Measurements from ENCODE around the gene FGF18.
"Not testable (repeated sequence)": the region's sequence is repeated elsewhere in the genome, so short reads cannot be mapped to it uniquely, and the experiment has no call there.

Gene FGF18

DNA sequence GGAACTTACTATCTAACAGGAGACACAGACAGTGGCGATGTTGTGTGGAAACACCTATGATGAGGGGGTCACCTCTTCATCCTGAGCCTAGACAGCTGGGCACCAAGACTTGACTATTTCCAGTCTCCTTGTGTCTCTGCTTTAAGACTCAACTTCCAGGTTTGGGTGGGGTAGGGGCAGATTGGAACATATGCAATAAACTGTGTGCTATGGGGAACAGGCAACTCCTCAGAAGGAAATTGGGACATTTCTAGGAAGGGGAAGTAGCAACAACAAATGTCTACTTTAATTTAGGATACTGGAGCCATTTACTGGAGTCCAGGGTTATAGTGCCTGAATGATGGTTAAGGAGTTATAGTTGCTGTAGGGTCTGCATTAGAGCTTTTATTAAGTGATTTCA is 57.3 kb downstream of the FGF18 start:
- DNase-seq, result no peak

DNA sequence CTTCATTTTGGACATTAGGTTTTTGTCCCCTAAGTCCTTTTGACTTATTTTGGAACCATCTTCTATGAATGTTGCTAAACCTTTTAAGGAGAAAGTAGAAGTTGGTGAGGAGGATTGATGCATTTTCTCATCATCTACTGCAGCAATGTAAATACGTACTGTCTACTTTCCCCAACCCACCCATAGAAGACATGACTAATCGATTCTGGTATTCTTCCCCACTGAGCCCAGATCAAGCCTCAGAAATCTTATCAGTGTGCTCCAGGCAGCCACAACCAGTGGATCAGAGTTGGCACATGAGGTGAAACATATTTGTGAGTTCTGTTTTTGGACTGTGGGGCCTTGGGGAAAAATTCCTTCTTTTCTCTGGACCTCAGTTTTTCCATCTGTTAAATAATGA is 57.7 kb downstream of the FGF18 start:
- no peak for DNase-seq

DNA sequence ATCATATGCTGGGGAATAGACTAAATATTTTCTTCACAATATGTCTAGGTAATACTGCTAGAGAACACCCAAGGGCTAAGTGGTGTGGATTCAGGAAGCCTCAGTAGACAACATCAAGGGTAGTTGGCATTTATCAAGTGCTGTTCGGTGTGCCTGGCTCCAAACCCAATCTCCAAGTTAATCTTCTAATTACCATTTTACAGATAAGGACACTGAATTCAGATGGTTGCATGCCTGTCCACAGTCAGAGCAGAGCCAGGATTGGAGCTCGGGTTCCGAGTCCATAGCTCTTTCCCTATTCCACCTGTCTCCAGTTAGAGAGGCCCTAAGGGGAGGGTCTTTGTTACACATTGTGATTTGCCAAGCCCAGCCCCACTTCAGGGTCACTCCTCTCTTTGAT is 58.2 kb downstream of the FGF18 start:
- DNase-seq, result no peak

DNA sequence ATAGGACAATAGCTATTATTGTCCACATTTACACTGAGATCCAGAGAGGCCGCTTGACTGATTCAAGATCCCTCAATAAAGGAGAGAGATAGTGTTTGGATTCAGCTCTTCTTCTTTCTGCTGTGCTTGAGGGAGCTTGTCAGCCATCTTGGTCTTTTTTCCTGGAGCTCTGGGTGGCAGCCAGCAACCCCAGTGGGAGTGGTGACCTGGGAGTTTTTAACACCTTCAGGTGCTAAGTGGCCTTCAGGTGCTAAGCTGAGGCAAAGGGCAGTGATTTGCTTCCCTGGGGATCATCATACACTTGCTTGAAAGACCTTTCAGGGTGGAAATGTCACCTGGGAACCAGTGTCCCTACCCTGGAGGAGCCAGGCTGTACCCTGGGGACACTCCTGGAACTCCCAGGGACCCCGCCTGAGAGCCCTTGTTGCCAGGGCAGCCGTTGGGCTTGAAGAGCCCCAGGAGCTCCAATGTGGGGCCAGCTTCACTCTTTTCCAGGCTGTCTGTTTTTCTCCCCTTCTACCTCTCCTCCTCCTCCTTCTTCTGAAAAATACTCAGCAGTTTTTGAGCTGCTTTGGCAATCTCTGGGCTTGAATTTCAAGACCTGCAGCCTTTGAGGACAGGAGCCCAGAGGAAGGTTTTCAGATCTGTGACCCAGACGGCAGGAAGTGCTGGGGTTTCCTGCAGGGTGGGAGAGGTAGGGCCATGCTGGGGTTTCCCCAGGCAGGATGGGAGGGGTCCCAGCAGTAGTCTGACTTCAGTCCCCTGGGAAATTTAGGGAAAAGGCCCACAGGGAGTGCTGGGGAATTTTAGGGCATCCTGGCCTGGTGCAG is 59.7 kb downstream of the FGF18 start:
- no peak for DNase-seq

DNA sequence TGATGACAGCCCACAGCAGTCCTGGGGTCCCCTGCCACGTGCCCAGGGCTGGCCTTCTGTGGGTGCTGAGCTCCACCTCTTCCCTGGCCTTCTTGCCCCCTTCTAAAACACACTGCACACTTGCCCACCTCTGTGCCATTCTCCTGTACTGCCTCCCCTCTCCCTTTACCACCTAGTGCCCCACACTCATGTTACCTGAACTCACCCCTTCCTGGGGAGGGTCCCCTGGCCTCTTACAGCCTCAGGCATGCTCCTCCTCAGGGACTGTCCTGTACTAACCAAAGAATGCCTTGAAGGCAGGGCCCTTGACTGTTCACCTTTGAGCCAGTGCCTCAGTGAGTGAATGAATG is 60.3 kb downstream of the FGF18 start:
- DNase-seq, result no peak

DNA sequence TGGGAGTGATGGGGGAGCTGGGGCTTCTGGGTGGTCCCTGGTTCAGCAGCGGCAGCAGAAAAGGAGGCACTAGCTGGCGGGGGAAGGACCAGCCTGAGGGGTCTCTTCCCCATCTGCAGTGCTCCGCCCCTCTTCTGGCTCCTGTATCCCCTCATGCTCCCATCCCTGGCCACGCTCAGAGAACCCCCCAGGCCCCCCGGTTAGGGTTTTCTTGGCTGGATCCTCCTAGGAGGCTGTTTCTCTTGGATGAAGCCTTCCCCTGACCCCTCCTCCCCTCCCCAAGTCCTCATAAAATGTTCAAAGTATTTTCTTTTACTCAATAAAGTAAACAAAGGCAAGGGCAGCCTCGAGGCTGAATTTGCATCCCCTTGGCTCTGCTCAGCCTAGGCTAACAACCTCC is 60.8 kb downstream of the FGF18 start:
- DNase-seq, result no peak

DNA sequence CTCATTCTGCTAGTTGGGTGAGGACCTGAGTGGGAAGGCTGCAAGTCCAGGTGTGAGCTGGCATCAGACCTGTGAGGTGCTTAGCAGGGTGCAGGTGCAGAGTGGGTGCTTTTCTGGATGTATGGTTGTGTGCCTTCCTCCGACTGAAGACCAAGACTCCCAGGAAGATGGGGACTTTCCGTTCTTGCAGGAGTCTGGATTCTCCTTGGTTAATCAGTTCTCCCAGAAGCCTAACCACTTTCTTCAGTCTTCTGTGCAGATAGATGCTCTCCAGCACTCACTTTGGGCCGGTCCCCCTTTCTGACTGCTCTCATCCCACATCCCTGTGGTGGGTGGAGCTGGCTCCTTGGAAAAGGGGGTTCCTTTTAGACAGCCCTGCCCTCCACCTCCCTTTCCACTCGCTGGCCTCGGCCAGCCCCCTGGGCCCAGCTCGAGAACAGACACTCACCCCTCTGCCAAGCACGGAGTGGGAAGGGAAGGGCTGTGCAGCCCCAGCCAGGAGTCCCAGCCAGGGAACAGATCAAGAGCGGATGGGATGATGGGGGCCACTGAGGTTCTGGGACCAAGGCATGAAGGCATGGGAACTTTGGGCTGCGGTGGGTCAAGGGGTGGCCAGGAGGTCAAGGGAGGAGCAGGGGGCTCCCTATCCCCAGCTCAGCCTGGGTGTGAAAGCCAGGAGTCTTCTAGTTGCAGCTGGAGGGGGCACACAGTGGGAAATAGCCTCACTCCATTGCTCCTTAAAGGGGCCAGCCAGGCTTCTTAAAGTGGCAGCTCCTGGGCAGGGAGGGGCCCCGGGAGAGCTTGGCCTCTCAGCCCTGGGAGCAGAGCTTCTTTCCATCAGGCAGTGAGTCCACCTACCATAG is 62.4 kb downstream of the FGF18 start:
- no peak for DNase-seq

DNA sequence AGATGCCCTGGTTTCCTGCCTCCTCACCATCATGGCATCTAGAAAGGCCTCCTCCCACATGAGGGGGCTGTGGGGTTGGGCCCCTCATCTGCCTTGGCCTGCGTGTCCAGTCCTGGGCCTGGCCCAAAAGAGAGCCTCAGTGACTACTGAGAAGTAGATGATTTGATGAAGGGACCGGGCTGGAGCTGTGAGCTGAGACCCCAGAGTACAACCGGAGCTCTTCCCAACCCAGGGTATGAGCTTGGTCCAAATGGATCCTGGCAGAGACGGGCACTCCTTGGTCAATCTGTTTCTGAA is 62.9 kb downstream of the FGF18 start:
- no peak for DNase-seq

DNA sequence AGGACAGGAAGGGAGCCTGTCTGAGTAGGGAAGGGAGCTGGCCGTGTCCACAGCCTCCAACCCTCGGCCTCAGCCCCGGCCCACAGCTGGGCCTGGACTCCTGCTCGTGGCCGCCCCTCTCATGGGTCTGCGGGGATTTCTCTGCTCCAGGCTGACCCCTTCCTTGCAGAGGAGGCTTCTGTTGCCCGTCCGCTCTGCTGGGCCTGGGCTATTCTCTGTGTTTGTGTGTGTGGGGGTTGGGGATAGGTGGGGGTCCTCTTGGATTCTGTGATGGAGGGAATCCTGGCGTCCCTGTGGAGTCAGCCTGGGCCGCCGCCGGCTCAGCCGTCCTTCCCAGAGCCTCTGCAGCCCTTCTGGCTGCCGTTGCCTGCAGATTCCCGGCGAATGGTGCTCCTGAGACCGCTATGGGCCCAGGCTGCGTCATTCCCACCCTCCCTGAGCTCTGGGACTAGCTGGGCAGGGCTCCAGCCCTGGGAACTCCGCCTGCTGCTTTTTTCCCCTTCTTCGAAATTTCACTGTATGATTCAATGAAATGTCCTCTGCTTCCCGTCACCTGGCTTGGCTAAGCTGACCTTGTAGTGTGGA is 64.2 kb downstream of the FGF18 start:
- no peak for DNase-seq

DNA sequence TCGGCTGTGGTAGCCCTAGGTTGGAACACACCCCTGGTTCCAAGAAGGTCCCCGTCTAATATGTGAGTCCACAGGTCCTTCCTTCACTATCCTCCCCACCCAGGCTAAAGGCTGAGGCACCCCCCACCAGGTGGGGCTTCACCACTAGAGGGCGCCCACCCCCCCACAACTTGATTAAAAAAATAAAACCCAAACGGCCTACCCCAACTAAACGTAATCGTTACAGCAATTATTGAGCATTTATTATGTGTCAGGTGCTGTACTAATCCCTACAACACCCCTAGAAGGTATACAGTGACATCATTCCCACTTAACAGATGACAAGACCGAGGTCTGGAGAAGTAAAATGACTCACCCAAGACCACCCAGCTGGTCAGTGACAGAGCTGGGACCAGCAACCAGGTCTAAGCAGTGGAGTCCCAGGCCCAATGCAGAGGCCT is 65.0 kb downstream of the FGF18 start:
- no peak for DNase-seq

DNA sequence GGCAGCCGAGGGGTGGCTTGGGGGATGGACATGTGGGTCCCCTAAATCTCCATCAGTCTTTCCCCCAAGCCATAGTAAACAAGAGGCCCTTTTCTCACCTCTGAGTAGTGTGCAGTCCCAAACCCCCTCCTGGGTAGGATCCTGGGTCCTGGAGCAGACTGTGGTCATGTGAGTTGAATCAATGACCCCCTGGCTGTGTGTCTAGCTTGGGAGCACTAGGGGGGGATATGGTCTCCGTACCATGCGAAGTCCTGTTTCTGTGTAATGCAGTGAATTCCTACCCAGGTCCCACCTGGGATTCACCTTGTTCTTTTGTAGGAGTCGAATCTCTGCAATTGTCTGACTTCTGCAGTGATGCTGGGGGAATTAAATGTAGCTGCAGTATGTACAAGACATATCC is 66.2 kb downstream of the FGF18 start:
- no peak for DNase-seq

DNA sequence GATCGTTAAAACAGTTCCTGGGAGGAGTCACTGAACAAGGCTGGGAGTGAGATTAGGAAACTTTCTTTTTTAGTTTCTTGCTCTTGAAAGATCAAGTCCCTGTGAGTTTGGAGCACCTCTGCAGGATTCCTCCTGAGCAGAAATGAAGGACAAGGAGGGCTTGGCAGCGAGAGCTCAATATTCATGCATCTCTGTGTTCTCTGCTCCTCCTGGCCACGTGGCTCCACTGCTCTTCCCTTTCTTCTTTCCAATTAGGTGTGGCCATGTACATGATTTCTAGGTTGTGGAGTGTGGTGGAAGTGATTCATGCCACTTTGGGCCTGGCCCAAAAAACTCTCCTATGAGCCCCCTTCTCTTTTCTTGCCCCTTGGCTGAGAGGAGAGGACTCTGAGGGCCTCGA is 67.2 kb downstream of the FGF18 start:
- DNase-seq, result no peak

DNA sequence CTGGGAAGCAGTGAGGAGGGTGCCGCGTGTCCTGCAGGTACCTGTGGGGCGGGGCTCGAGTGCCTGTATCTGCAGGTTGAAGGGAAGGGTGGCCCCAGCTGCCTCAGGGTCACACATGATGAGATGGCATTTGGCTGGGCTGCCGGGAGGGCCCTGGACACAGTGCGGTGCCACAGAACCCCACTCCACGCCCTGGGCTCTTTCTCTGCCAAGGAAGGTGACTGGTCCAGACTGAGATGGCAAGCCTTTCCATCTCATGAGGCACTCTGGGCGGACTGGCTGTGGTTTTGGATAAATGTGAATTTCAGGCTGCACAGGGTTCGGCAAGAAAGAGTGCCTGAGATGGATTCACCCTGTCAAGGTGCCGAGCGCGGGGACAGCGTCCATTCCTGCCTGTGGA is 69.4 kb downstream of the FGF18 start:
- no peak for DNase-seq

DNA sequence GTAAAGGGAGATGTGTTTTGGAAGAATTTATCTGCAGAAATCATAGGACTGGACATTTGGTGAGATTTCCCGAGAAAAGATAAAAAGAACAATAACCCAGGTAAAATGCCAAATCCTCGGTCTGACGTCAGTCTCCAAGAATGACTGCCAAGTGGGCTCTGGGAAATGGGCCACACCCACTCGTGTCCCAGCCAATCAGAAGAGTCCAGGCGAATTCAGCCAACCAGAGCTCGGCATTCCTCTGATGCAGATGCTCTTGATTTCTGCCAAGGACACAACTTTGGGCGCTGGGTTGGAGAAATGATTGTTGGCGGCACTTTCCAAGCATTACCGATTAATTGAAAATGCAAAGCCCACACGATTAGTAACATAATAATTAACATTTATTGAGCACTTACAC is 73.3 kb downstream of the FGF18 start:
- no peak for DNase-seq

DNA sequence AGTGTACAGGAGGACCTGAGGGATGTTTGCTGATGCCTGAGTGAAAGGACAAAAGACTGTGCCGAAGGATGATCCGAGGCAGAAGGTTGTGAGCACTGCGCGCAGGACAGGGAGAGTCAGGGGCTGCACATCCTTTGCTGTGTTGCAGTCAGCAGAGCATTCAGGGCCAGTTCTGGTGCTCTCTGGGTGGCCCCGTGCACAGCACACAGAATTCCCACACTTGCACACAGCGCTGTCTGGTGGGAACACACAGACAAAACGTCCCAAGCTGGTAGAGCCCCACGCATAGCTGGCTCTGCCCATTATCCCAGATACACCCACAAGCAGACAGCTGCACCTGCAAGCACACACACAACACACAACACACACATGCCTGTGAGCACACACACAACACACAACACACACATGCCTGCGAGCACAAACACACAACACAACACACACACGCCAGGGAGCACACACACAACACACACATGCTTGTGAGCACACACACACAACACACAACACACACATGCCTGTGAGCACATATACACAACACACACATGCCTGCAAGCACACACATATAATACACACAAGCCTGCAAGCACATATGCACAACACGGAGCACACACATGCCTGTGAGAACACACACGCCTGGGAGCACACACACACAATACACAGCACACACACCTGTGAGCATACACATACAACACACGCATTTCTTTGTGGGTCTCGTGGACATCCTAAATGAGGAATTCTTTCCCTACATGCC is 74.4 kb downstream of the FGF18 start:
- DNase-seq, result no peak

DNA sequence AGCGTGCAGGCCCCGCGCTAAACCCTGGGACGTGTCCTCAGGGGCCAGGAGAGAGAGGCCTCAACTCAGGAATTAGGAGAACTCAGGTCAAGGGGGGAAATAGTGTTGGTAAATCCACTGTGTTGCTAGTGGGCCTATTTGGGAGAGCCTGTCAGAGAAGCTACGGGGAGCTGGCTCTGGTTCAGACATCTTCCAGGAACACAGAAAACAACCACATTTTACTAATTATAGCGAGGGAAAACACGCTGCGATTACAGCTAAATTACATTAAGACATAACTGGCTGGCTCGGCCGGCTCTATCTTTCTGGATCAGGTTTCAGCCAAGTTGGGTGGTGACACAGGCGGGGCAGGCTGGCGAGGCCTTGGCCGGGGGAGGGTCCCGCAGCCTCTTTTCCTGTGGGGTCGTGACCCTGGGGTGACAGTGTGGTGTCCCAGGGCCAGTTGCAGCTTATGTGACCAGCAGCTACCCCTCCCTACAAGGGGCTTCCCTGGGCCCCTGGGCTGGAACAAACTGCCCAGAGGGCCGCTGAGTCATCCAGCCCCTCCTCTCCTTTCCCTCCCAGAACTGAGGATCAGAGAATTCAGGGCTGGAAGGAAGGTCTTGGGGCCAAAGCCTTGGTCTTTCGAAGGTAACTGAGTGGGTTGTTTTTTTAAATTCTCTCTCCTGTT is 75.1 kb downstream of the FGF18 start:
- DNase-seq, result no peak

DNA sequence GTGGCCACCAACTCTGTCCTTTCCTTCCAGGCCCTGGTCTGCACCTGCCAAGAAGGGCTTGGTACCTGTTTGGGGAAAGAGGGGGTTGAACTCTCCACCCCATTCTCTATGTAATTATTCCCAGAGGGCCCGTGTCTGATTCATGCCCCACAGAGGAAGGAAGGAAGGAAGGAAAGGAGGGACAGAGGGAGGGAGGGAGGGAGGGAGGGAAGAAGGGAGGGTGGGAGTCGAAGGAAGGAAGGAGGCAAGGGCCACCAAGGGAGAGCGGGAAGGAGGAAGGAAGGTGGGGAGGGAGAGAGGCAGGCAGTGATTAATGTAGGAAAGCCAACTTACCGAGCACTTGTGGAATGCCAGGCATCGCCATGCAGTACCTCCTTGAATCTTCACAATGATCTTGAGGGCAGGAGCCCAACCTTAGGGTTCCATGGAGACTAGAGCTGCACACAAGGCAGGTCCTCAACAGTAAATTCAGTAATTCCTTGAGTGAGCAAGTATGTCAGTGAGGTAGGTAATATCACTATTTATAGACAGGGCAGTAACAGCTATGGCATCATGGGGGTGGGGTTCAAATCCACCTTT is 75.8 kb downstream of the FGF18 start:
- DNase-seq, result no peak

DNA sequence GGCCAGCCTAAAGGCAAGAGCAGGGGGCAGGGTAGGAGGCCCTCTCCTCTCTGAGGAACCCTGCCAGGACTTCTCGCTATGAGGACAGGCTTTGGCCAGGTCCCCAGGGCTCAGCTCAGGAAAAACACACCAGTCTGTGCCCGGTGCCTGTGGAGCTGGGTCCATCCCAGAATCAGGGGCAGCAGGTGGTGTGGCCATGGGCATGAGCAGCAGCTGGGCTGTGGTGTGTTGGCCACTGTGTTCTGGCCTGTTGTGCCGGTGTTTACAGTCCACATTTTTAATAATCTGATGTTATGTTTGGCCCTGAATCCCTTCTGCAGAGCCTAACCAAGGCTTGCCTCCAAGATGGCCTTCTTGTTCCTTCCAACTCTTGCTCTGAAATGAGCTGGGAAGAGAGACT is 77.0 kb downstream of the FGF18 start:
- DNase-seq, result no peak

DNA sequence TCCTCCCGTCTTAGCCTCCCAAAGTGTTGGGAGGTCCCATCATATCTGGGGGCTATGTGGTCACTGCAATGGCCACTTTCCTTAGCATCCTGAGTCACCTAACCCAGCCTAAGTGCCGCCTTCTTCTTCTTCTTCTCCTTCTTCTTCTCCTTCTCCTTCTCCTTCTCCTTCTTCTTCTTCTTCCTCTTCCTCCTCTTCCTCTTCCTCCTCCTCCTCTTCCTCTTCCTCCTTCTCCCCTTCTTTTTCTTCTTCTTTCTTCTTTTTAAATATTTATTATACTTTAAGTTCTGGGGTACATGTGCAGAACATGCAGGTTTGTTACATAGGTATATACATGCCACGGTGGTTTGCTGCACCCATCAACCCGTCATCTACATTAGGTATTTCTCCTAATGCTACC is 78.0 kb downstream of the FGF18 start:
- not testable (repeated sequence) for DNase-seq

DNA sequence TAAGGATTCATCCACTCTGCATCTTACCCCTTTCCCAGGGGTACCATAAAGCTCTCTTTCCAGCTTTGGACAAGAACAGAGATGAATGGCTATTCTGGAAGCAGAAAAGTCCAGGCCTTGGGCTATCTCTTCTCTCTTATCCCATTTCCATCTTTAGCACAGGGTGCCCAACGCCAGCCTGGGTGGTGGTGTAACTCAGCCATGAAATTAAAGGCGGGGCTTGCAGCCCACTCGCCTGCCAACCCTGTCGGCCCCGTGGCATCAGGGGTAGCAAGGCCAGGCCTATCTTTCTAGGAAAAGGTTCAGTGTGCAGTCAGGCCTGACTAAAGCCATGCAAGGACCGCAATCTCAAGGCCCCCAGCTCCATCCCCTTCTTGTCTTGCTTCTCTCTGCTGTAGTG is 78.7 kb downstream of the FGF18 start:
- DNase-seq, result no peak

DNA sequence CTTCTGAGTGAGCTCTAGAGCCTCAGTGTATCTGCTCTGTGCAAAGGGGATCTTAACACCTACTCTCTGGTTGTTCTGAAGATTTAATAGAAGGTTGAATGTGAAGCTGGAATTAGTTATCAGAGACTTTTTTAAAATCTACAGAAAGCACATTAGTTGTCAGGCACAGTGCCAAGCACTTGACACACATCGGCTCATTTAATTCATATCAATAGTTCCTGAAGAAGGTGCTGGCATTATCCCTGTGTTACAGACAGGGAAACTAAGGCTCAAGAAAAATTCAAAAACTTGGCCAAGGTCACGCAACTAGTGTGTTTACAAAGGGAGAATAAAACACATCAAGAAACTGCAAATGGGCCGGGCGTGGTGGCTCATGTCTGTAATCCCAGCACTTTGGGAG is 80.2 kb downstream of the FGF18 start:
- no peak for DNase-seq

DNA sequence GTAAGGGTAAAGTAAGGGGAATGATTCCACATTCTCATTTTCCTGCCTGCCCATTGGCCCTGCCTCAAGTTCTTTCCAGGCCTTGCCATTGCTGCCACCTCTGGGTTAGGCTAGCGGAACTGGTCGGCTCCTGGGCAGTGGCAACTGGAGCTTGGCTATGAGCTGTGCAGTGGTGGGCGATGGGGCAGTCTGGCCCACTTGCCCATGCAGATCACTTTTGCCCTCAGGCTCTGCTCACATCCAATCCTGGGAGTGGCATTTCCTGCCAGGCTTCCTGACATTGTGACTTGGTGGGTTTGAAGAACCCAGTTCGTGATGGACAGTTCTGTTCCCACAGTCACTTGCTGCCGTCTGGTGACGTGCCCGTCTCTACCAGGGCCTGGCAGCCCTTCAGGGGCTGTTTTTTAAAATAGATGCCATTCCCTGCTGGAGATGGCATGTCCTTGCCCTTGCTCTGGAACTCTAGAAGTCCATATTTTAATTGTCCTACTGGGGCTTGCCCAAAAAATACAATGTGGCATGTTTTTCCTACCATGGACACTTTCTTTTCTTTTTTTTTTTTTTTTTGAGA is 86.1 kb downstream of the FGF18 start:
- DNase-seq, result no peak

Measured in cerebellar nuclear complex (tissue), 1 donor.